ENCODE measurements around the gene MYO16.

The MYO16 gene

GRCh38 chr13:108858676-108859075 lies 229.3 kb downstream of the MYO16 start:
- Histone ChIP-seq H3K4me2 (ENCODE audit: low read depth, low read length, poor library complexity, severe bottlenecking) (no peak overlapping the region), H3K9me2 (replicated peaks; ENCODE audit: low read depth, low read length) (no peaks in the 10 kb centered on the region), H3K4me1 (ENCODE audit: insufficient read depth, low read length, poor library complexity, severe bottlenecking) (no peaks in the 10 kb centered on the region), H3K27me3 (ENCODE audit: insufficient read depth, low read length, poor library complexity, severe bottlenecking) (no peaks in the 10 kb centered on the region), H2AFZ (ENCODE audit: low read length) (no peak overlapping the region), H3K79me2 (ENCODE audit: insufficient read depth, low read length) (no peaks in the 10 kb centered on the region), H3K9ac (ENCODE audit: low read depth, low read length, poor library complexity, severe bottlenecking) (no peak overlapping the region), H3K9me3 (ENCODE audit: insufficient read depth, low read depth, low read length) (no peaks in the 10 kb centered on the region), H4K20me1 (ENCODE audit: insufficient read depth, low read length, poor library complexity, severe bottlenecking) (no peaks in the 10 kb centered on the region), H3K36me3 (ENCODE audit: insufficient read depth, low read length) (no peaks in the 10 kb centered on the region), H3F3A (ENCODE audit: low read depth) (no peaks in the 10 kb centered on the region), H3K4me3 (ENCODE audit: low read length, poor library complexity, severe bottlenecking) (no peak overlapping the region)
- no peak for TF ChIP-seq EZH2phosphoT487 (IDR thresholded peaks at IDR 0.05; ENCODE audit: borderline replicate concordance)

- Histone ChIP-seq H2AFZ (ENCODE audit: low read length) (no peak overlapping the region), H3K27me3 (ENCODE audit: insufficient read depth, low read length, poor library complexity, severe bottlenecking) (no peaks in the 10 kb centered on the region), H3K36me3 (ENCODE audit: insufficient read depth, low read length) (no peaks in the 10 kb centered on the region), H3K4me2 (ENCODE audit: low read depth, low read length, poor library complexity, severe bottlenecking) (no peak overlapping the region), H3F3A (ENCODE audit: low read depth) (no peaks in the 10 kb centered on the region), H3K79me2 (ENCODE audit: insufficient read depth, low read length) (no peaks in the 10 kb centered on the region), H3K4me3 (ENCODE audit: low read length, poor library complexity, severe bottlenecking) (no peak overlapping the region), H3K4me1 (ENCODE audit: insufficient read depth, low read length, poor library complexity, severe bottlenecking) (no peaks in the 10 kb centered on the region), H3K9me3 (ENCODE audit: insufficient read depth, low read depth, low read length) (no peaks in the 10 kb centered on the region), H3K9ac (ENCODE audit: low read depth, low read length, poor library complexity, severe bottlenecking) (no peak overlapping the region), H3K9me2 (replicated peaks; ENCODE audit: low read depth, low read length) (no peaks in the 10 kb centered on the region), H4K20me1 (ENCODE audit: insufficient read depth, low read length, poor library complexity, severe bottlenecking) (no peaks in the 10 kb centered on the region)
- TF ChIP-seq CTCF (conservative IDR thresholded peaks at IDR 0.05; ENCODE audit: low read length), result no peak
- TF ChIP-seq EZH2phosphoT487 (IDR thresholded peaks at IDR 0.05; ENCODE audit: borderline replicate concordance), result no peak
These were observed 230.0 kb downstream of the MYO16 start for GRCh38 chr13:108859197-108860012.

GRCh38 chr13:108860418-108860817 lies 231.0 kb downstream of the MYO16 start:
- no peak for TF ChIP-seq CTCF (conservative IDR thresholded peaks at IDR 0.05; ENCODE audit: low read length)
- no peak for TF ChIP-seq EZH2phosphoT487 (IDR thresholded peaks at IDR 0.05; ENCODE audit: borderline replicate concordance)
- H3K4me2 ChIP-seq (ENCODE audit: low read depth, low read length, poor library complexity, severe bottlenecking), result no peak overlapping the region
- no peaks in the 10 kb centered on the region for H3F3A ChIP-seq (ENCODE audit: low read depth)
- H3K79me2 ChIP-seq (ENCODE audit: insufficient read depth, low read length), result no peaks in the 10 kb centered on the region
- no peaks in the 10 kb centered on the region for H3K27me3 ChIP-seq (ENCODE audit: insufficient read depth, low read length, poor library complexity, severe bottlenecking)
- H3K9me2 ChIP-seq (replicated peaks; ENCODE audit: low read depth, low read length), result no peaks in the 10 kb centered on the region
- H4K20me1 ChIP-seq (ENCODE audit: insufficient read depth, low read length, poor library complexity, severe bottlenecking), result no peaks in the 10 kb centered on the region
- H2AFZ ChIP-seq (ENCODE audit: low read length), result no peak overlapping the region
- no peaks in the 10 kb centered on the region for H3K9me3 ChIP-seq (ENCODE audit: insufficient read depth, low read depth, low read length)
- no peaks in the 10 kb centered on the region for H3K36me3 ChIP-seq (ENCODE audit: insufficient read depth, low read length)
- H3K4me1 ChIP-seq (ENCODE audit: insufficient read depth, low read length, poor library complexity, severe bottlenecking), result no peaks in the 10 kb centered on the region
- H3K9ac ChIP-seq (ENCODE audit: low read depth, low read length, poor library complexity, severe bottlenecking), result no peak overlapping the region
- H3K4me3 ChIP-seq (ENCODE audit: low read length, poor library complexity, severe bottlenecking), result no peak overlapping the region

GRCh38 chr13:108877300-108877699 lies 247.9 kb downstream of the MYO16 start:
- Histone ChIP-seq H3K9ac (ENCODE audit: low read depth, low read length, poor library complexity, severe bottlenecking) (no peak overlapping the region), H3K27me3 (ENCODE audit: insufficient read depth, low read length, poor library complexity, severe bottlenecking) (no peaks in the 10 kb centered on the region), H3K9me3 (ENCODE audit: insufficient read depth, low read depth, low read length) (no peaks in the 10 kb centered on the region), H2AFZ (ENCODE audit: low read length) (no peak overlapping the region), H3K36me3 (ENCODE audit: insufficient read depth, low read length) (no peaks in the 10 kb centered on the region), H3K4me1 (ENCODE audit: insufficient read depth, low read length, poor library complexity, severe bottlenecking) (no peaks in the 10 kb centered on the region), H4K20me1 (ENCODE audit: insufficient read depth, low read length, poor library complexity, severe bottlenecking) (no peaks in the 10 kb centered on the region), H3K79me2 (ENCODE audit: insufficient read depth, low read length) (no peaks in the 10 kb centered on the region), H3K4me2 (ENCODE audit: low read depth, low read length, poor library complexity, severe bottlenecking) (no peak overlapping the region), H3K4me3 (ENCODE audit: low read length, poor library complexity, severe bottlenecking) (no peak overlapping the region), H3F3A (ENCODE audit: low read depth) (no peaks in the 10 kb centered on the region), H3K9me2 (replicated peaks; ENCODE audit: low read depth, low read length) (no peaks in the 10 kb centered on the region)
- TF ChIP-seq EZH2phosphoT487 (IDR thresholded peaks at IDR 0.05; ENCODE audit: borderline replicate concordance), result no peak
- no peak for TF ChIP-seq CTCF (conservative IDR thresholded peaks at IDR 0.05; ENCODE audit: low read length)
